ENCODE measurements around the gene SOD1.

GRCh38 chr21:31675960-31676359 lies 16.5 kb downstream of the SOD1 start:
- TF ChIP-seq GATA2 (IDR thresholded peaks at IDR 0.05; ENCODE audit: low read depth, low read length) (no peak), GATA3 (IDR thresholded peaks at IDR 0.05; ENCODE audit: low read depth, low read length) (no peak)
